22Rv1 (cell line): Measurements from ENCODE around the gene PACSIN1.

Source experiments
- ZFX ChIP-seq: fragments of 450-650 bp; IDR thresholded peaks from 2 replicates; pipeline ENCODE4 v1.6.1; 2017; ENCODE audit warnings: antibody characterized with exemption, borderline replicate concordance
- TF ChIP-seq, protein P1 (sequence below): fragments of 450-650 bp; IDR thresholded peaks from 2 replicates; pipeline ENCODE4 v1.5.1; 2017; ENCODE audit warnings: mild to moderate bottlenecking

DNA sequence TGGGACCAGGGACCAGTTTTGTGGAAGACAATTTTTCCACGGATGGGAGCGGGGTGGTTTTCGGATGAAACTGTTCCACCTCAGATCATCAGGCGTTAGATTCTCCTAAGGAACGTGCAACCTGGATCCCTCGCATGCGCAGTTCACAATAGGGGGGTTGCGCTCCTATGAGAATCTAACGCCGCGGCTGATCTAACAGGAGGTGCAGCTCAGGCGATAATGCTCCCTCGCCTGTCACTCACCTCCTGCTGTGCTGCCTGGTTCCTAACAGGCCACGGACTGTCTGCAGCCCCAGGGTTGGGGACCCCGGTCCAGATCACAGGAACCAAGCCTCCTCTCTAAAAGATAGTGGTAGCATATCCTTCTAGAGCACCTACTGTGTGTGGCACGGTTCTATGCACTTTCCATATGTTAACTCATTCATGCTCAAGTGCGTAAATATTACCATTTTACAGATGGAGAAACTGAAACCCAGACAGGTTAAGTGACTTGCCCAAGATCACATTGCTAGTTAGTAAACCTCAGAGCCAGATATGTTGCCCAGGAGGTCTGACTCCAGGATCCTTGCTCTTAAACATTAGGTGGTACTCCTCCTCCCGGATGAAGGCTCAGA is 65.0 kb downstream of the PACSIN1 start:
- TF ChIP-seq, protein P1, sequence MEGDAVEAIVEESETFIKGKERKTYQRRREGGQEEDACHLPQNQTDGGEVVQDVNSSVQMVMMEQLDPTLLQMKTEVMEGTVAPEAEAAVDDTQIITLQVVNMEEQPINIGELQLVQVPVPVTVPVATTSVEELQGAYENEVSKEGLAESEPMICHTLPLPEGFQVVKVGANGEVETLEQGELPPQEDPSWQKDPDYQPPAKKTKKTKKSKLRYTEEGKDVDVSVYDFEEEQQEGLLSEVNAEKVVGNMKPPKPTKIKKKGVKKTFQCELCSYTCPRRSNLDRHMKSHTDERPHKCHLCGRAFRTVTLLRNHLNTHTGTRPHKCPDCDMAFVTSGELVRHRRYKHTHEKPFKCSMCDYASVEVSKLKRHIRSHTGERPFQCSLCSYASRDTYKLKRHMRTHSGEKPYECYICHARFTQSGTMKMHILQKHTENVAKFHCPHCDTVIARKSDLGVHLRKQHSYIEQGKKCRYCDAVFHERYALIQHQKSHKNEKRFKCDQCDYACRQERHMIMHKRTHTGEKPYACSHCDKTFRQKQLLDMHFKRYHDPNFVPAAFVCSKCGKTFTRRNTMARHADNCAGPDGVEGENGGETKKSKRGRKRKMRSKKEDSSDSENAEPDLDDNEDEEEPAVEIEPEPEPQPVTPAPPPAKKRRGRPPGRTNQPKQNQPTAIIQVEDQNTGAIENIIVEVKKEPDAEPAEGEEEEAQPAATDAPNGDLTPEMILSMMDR, result no peak
- TF ChIP-seq ZFX, result no peak
